ENCODE measurements around the gene GOLPH3. TPM values are rescaled to one million over a fixed set of nuclear protein-coding genes. Genes with fewer than 3 reads are reported as not detected.

GOLPH3 gene
- total RNA-seq, 1 experiment from 2014 or later, result 44.3 TPM

DNA sequence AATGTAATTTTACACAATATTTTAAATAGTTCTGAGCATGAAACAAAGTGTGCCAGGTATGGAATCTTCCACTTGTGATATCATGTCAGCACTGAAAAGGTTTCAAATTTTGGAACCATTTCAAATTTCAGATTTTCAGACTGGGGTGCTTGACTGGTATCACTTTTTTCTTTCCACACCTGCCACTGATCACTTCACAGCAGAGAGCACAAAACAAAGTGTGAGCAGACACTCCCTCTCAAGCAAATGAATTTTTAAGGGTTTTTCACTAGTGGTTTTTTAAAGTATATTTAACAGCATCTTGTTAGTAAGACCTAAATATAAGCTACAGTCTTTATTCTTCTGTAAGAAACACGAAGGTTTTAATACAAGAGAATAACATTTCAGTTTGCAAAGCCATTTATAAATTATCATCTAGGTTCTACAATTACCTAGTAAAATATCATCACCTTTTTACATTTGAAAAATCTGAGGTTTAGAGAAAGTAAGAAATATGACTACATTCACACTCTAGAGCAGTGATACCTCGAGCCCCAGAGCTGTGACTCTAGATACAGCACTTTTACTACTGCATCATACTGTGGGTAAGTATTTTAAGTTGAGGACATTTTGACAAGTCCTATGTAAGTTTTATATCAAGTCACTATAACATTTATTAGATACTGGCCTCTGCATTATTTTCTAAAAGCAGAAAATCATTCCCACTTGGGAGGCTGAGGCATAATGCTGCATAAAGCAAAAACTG is 14.6 kb downstream of the GOLPH3 start:
- Histone ChIP-seq H3K27ac (no peak overlapping the region), H3K27me3 (replicated peaks) (no peaks in the 10 kb centered on the region), H3K36me3 (no peaks in the 10 kb centered on the region), H3K9me3 (replicated peaks) (no peaks in the 10 kb centered on the region), H3K4me3 (no peak overlapping the region), H3K4me1 (replicated peaks) (no peaks in the 10 kb centered on the region)
- DNase-seq (ENCODE audit: low read depth in 1 of 2, low spot score in 2 of 2), result no peak

DNA sequence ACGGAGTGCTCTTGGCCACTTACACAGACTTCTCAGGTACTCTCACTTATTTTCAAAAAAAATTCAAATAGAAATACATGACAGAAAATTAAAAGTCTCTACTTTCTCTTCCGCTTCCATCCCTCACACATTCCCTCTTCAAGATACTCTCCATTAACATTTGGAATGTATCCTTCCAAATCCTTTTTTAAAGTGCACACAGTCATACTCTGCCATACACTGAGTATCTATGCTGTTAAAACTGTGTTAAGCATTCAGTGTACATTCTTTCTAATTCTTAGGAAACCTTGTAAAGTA is 15.5 kb downstream of the GOLPH3 start:
- H3K4me3 ChIP-seq, result no peak overlapping the region
- H3K36me3 ChIP-seq, result no peaks in the 10 kb centered on the region
- H3K9me3 ChIP-seq (replicated peaks), result no peaks in the 10 kb centered on the region
- no peak for DNase-seq (ENCODE audit: low read depth in 1 of 2, low spot score in 2 of 2)
- no peaks in the 10 kb centered on the region for H3K4me1 ChIP-seq (replicated peaks)
- no peak overlapping the region for H3K27ac ChIP-seq
- H3K27me3 ChIP-seq (replicated peaks), result no peaks in the 10 kb centered on the region

DNA sequence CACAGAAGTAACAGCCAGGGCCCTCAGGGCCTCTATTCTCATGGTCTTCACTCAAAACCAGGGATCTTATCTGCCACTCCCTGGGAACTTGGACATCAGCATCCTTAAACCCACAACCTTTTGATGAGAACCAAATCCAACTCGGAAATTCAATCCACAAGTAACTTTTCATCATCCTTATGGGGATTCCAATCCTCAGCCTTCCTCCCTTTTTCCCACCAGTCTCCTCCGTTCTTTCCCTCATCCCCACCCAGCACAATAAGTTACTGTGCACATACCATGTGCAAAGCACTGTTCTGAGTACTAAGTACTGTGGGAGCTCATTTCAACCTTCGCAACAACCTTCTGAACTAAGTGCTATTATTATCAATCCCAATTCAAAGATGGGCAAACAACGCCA is 17.0 kb downstream of the GOLPH3 start:
- no peak overlapping the region for H3K27ac ChIP-seq
- no peaks in the 10 kb centered on the region for H3K4me1 ChIP-seq (replicated peaks)
- no peak for DNase-seq (ENCODE audit: low read depth in 1 of 2, low spot score in 2 of 2)
- no peaks in the 10 kb centered on the region for H3K36me3 ChIP-seq
- H3K27me3 ChIP-seq (replicated peaks), result no peaks in the 10 kb centered on the region
- H3K4me3 ChIP-seq, result no peak overlapping the region
- no peaks in the 10 kb centered on the region for H3K9me3 ChIP-seq (replicated peaks)

DNA sequence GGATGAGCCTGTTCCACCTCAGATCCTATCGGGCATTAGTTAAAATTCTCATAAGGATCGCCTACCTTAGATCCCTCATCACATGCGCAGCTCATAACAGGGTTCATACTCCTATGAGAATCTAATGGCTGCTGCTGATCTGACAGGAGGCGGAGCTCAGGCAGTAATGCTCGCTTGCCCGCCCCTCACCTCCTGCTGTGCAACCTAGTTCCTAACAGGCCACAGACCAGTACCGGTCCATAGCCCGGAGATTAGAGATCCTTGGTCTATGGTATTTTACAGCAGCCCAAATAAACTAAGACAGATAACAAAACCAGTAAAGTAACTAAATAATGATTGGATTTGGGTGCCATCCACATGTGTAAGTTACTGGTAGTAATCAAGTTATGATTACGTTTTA is 17.5 kb downstream of the GOLPH3 start:
- Histone ChIP-seq H3K9me3 (replicated peaks) (no peaks in the 10 kb centered on the region), H3K27ac (no peak overlapping the region), H3K27me3 (replicated peaks) (no peaks in the 10 kb centered on the region), H3K36me3 (no peaks in the 10 kb centered on the region), H3K4me1 (replicated peaks) (no peaks in the 10 kb centered on the region), H3K4me3 (no peak overlapping the region)
- DNase-seq (ENCODE audit: low read depth in 1 of 2, low spot score in 2 of 2), result no peak

DNA sequence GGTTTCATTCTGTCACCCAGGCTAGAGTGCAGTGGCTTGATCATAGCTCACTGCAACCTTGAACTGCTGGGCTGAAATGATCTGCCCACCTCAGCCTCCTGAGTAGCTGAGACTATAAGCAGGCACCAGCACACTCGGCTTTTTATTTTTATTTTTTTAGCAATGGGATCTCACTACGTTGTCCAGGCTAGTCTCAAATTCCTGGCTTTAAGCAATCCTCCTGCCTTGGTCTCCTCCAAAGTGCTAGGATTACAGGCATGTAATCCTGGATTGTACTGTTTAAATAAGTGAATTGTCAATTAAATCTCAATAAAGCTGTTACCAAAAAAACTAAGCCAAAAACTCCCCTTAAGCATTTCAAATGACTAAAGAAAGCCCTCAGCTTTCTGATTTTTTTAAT is 18.9 kb downstream of the GOLPH3 start:
- no peaks in the 10 kb centered on the region for H3K36me3 ChIP-seq
- H3K27ac ChIP-seq, result no peak overlapping the region
- no peaks in the 10 kb centered on the region for H3K9me3 ChIP-seq (replicated peaks)
- H3K27me3 ChIP-seq (replicated peaks), result no peaks in the 10 kb centered on the region
- no peak for DNase-seq (ENCODE audit: low read depth in 1 of 2, low spot score in 2 of 2)
- H3K4me1 ChIP-seq (replicated peaks), result no peaks in the 10 kb centered on the region
- H3K4me3 ChIP-seq, result no peak overlapping the region

DNA sequence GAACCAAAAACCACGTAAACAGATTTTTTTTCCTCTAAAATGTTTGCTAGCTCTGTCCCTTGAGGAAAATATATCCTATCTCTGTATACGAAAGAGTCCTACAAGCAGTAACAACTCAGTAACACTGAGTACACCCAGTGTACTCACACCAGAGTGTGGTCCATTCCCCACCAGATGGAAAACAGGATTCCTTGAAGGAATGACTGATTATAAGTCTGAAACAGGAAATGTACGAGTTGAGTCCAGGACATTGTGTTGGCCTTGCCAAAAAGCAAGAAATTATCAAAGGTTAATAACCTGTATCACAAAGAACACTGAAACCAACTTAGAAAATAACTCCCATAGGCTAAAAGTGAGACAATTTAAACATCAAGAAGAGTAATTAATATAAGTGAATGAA is 20.4 kb downstream of the GOLPH3 start:
- no peaks in the 10 kb centered on the region for H3K27me3 ChIP-seq (replicated peaks)
- no peak for DNase-seq (ENCODE audit: low read depth in 1 of 2, low spot score in 2 of 2)
- no peaks in the 10 kb centered on the region for H3K9me3 ChIP-seq (replicated peaks)
- H3K4me1 ChIP-seq (replicated peaks), result no peaks in the 10 kb centered on the region
- H3K4me3 ChIP-seq, result no peak overlapping the region
- H3K36me3 ChIP-seq, result no peaks in the 10 kb centered on the region
- no peak overlapping the region for H3K27ac ChIP-seq

DNA sequence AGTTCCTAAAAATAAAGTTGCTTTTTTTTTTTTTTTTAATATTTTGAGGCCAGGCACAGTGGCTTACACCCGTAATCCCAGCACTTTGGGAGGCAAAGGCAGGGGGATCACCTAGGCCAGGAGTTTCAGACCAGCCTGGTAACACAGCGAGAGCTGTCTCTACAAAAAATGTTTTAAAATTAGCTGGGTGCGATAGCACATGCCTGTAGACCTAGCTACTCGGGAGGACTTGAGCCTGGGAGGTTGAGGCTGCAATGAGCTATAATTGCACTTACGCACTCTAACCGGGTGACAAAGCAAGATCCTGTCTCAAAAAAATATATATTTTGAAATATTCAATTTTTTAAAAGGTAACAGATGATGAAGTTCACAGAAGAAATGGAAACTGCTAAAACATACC is 22.9 kb downstream of the GOLPH3 start:
- Histone ChIP-seq H3K9me3 (replicated peaks) (no peaks in the 10 kb centered on the region), H3K27me3 (replicated peaks) (no peaks in the 10 kb centered on the region), H3K36me3 (no peaks in the 10 kb centered on the region), H3K27ac (no peak overlapping the region), H3K4me3 (no peak overlapping the region), H3K4me1 (replicated peaks) (no peaks in the 10 kb centered on the region)
- DNase-seq (ENCODE audit: low read depth in 1 of 2, low spot score in 2 of 2), result no peak

DNA sequence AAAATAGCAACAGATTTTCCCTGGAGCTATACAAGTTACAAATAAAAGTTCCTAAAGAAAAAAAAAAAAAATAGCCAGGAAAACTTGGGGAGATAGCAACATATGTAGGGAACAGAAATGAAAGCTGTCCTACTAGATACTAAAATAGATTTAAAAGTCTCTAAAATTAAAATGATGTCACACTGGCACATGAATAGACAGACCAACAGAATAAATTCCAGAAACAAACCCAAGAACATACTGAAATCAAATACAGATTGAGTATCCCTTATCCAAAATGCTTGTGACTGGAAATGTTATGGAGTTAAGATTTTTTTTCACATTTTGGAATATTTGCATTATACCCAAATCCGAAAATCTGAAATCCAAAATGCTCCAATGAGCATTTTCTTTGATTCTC is 23.8 kb downstream of the GOLPH3 start:
- Histone ChIP-seq H3K9me3 (replicated peaks) (no peaks in the 10 kb centered on the region), H3K4me3 (no peak overlapping the region), H3K36me3 (no peaks in the 10 kb centered on the region), H3K27ac (no peak overlapping the region), H3K27me3 (replicated peaks) (no peaks in the 10 kb centered on the region), H3K4me1 (replicated peaks) (no peaks in the 10 kb centered on the region)
- DNase-seq (ENCODE audit: low read depth in 1 of 2, low spot score in 2 of 2), result no peak

DNA sequence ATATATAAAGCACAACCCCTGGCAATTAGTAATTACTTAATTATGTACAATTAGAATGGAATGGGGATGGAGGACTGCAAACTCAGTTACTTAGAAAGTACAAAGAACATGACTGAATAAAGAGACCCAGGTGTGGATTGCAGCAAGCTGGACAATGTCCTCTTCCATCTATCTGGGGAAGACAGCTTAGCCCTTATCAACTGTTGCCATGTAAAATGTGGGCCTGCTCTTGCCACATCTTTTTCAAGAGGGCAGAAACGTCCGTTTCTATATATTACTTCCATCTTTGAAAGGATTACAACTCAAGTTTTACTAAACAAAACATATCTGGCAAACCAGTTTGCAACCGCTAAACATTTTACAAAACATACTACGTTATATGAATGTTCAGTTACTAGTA is 26.2 kb downstream of the GOLPH3 start:
- H3K9me3 ChIP-seq (replicated peaks), result no peaks in the 10 kb centered on the region
- DNase-seq (ENCODE audit: low read depth in 1 of 2, low spot score in 2 of 2), result no peak
- H3K27me3 ChIP-seq (replicated peaks), result no peaks in the 10 kb centered on the region
- no peaks in the 10 kb centered on the region for H3K4me1 ChIP-seq (replicated peaks)
- H3K4me3 ChIP-seq, result no peak overlapping the region
- no peak overlapping the region for H3K27ac ChIP-seq
- no peaks in the 10 kb centered on the region for H3K36me3 ChIP-seq

DNA sequence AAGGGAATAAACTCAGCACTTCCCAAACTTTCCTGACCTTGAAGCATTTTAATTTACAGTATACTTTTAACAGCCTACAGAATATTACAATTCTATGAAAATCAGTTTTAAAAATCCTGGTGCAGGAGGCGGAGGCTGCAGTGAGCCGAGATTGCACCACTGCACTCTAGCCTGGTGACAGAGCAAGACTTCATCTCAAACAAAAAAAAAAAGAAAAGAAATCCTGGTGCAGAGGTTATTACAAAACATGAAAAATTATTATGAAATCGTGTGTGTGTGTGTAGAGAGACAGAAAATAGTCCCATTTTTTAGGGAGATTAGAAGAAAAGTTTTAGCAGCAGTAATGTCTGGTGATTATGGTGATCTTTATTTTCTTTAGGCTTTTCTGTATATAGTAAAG is 26.9 kb downstream of the GOLPH3 start:
- H3K4me1 ChIP-seq (replicated peaks), result no peaks in the 10 kb centered on the region
- no peaks in the 10 kb centered on the region for H3K27me3 ChIP-seq (replicated peaks)
- H3K4me3 ChIP-seq, result no peak overlapping the region
- H3K36me3 ChIP-seq, result no peaks in the 10 kb centered on the region
- no peak for DNase-seq (ENCODE audit: low read depth in 1 of 2, low spot score in 2 of 2)
- H3K27ac ChIP-seq, result no peak overlapping the region
- H3K9me3 ChIP-seq (replicated peaks), result no peaks in the 10 kb centered on the region

DNA sequence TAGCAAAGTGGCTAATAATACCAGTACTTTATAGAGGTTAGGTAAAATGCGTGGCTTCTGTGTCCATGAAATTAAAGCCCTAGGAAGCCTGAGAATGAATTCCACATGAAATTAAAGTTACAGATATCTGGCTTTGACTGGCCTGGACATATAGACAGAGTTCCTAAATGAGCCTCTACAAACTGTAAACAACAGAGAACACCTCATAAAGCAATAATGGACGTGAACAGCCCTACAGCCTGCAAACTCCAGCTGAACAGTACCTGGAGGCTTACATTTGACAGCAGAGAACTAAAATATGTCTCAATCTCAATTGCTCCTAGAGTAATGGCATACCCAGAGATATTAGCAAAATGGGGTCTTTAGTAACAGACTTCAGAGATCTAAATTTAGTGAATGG is 28.7 kb downstream of the GOLPH3 start:
- Histone ChIP-seq H3K36me3 (no peaks in the 10 kb centered on the region), H3K9me3 (replicated peaks) (no peaks in the 10 kb centered on the region), H3K27me3 (replicated peaks) (no peaks in the 10 kb centered on the region), H3K4me3 (no peak overlapping the region), H3K27ac (no peak overlapping the region), H3K4me1 (replicated peaks) (no peaks in the 10 kb centered on the region)
- DNase-seq (ENCODE audit: low read depth in 1 of 2, low spot score in 2 of 2), result no peak

DNA sequence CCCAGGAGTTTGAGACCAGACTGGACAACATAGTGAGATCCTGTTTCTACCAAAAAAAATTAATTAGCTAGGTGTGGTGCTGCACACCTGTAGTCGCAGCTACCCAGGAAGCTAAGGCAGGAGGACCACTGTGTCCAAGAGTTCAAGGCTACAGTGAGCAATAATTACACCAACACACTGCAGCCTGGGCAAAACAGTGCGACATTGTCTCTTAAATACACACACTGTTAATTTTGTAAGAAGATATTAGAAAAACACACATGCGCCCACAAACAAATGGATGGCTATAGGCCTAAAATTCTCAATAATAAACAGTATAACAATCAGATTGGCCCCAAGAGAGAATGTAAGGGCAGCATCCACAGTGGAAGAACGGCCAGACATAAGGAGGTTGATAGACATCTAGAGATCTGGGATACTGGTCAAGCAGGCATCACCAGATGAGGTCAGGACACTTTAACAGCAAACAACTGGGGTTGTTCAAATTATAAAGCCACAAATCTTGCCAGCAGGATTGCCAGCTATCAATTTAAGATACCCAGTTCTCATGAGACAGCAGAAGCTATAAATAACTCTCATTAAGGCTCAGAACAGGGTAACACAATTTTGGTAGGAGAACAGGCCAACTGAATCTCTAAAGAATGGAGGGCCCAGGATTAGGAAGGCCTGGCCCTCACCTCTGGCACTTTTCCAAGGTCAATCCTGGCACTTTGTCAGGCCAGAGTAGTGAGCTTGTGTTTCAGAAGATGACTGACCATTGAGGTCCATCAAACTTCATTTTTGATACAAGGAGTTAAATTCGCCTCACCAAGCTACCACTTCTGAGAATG is 29.5 kb downstream of the GOLPH3 start:
- Histone ChIP-seq H3K27me3 (replicated peaks) (no peaks in the 10 kb centered on the region), H3K4me1 (replicated peaks) (no peaks in the 10 kb centered on the region), H3K4me3 (no peak overlapping the region), H3K27ac (no peak overlapping the region), H3K9me3 (replicated peaks) (no peaks in the 10 kb centered on the region), H3K36me3 (no peaks in the 10 kb centered on the region)
- DNase-seq (ENCODE audit: low read depth in 1 of 2, low spot score in 2 of 2), result no peak

DNA sequence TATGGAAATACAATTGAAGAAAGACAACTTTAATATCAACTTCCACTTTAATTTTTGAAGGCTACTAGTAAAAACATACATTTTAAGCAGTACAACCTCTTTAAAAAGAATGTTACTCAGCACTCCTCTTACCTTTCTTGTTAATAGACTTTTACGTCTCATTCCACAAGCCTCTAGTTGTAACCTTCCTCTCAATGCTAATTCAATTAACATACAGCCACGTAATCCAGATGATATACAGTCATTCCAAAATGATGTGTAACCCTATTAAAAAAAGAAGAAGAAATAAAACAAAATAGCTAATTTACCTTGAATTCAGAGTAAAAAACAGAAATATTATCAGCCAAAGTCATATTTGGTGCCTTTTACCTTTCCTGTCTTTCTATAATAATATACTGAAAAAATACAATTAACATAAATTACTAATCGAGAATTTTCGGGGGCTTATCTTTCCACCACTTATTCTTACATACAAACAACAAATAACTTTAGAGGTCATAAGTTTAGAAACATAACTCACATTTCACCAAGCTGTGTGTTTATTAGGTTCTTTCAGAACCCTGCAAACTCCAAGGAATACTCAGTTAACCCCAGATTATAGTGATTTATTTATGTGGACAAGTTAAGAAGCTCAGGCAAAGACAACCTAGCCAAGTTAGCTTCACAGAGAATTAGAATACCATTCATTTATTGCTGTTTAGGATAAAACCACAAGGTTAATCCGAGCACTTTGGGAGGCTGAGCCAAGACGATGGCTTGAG is 30.3 kb downstream of the GOLPH3 start:
- H3K9me3 ChIP-seq (replicated peaks), result no peaks in the 10 kb centered on the region
- no peaks in the 10 kb centered on the region for H3K27me3 ChIP-seq (replicated peaks)
- no peak overlapping the region for H3K4me3 ChIP-seq
- DNase-seq (ENCODE audit: low read depth in 1 of 2, low spot score in 2 of 2), result no peak
- no peaks in the 10 kb centered on the region for H3K4me1 ChIP-seq (replicated peaks)
- peaks cover under 1% of the 10 kb centered on the region; the same call in 1 of the 2 replicates for H3K36me3 ChIP-seq
- H3K27ac ChIP-seq, result no peak overlapping the region

DNA sequence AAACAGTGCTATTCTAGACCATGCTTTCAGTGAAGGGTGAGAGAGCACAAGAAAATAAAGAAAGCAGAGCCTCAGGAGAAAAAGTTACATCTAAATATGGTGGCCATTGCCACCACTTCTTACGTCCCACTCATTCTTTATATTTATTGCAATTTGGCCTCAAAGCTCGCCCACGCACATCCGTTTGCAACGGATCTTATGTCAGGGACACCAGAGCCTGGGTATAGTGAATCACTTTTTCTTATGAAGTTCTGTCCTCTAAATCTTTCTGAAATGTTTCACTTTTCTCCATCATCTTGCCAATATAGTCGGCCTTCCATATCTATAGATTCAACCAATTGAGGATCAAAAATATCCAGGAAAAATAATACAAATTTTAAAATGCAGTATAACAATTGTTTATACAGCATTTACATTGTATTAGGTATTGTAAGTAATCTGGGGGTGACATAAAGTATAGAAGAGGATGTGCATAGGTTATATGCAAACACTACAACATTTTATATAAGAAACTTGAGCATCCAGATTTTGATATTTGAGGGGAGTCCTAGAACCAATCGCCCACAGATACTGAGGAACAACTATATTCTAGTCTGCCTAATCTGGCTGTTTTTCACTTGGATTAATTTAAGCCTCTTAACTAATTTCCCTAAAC is 35.2 kb downstream of the GOLPH3 start:
- H3K4me1 ChIP-seq (replicated peaks), result no peaks in the 10 kb centered on the region
- peaks cover 10% of the 10 kb centered on the region; the same call in 1 of the 2 replicates for H3K36me3 ChIP-seq
- H3K9me3 ChIP-seq (replicated peaks), result no peaks in the 10 kb centered on the region
- no peaks in the 10 kb centered on the region for H3K27me3 ChIP-seq (replicated peaks)
- DNase-seq (ENCODE audit: low read depth in 1 of 2, low spot score in 2 of 2), result no peak
- H3K27ac ChIP-seq, result no peak overlapping the region
- H3K4me3 ChIP-seq, result no peak overlapping the region
